Tibial nerve (tissue), 4 donors: ENCODE measurements around the gene APOC3. TPM values are rescaled to one million over a fixed set of nuclear protein-coding genes. Genes with fewer than 3 reads are reported as not detected.
A peak's percentile ranks its signal among the peaks of the same experiment; 100 is the strongest.

Source experiments
- DNase-seq, 2 donors: peaks; one replicate each; pipeline ENCODE4 v3.0.0-alpha.2; 2019; ENCODE audit warnings: low spot score in 2 of 2
- H3K27ac ChIP-seq, 4 donors: fragments of 200-600 bp; sonication (generic) in 3 of 4; one replicate each; pipeline ENCODE4 v1.5.1; 2017 to 2019; ENCODE audit warnings: mild to moderate bottlenecking in 1 of 4
- H3K27me3 ChIP-seq, 2 donors: fragments of 200-600 bp; sonication (generic) in 1 of 2; one replicate each; pipeline versions ENCODE4 v1.5.1 to v1.6.0; 2017 to 2019
- H3K36me3 ChIP-seq, 3 donors: fragments of 200-600 bp; sonication (generic); one replicate each; pipeline ENCODE4 v1.5.1; 2018 to 2019
- H3K4me1 ChIP-seq, 4 donors: fragments of 200-600 bp; sonication (generic) in 3 of 4; one replicate each; pipeline ENCODE4 v1.5.1; 2017 to 2019
- H3K4me3 ChIP-seq, 4 donors: fragments of 200-600 bp; sonication (generic) in 3 of 4; one replicate each; pipeline ENCODE4 v1.5.1; 2017 to 2019; ENCODE audit warnings: mild to moderate bottlenecking in 1 of 4, moderate library complexity in 1 of 4
- H3K9me3 ChIP-seq, 4 donors: fragments of 200-600 bp; sonication (generic) in 3 of 4; one replicate each; pipeline ENCODE4 v1.5.1; 2017 to 2019
- EP300 ChIP-seq, 2 donors: sonication (generic); formaldehyde crosslinking; IDR thresholded peaks; one replicate each; pipeline ENCODE4 v1.6.1; 2017; ENCODE audit warnings: antibody characterized with exemption in 2 of 2, mild to moderate bottlenecking in 1 of 2
- POLR2A ChIP-seq, 2 donors: fragments of 450-650 bp; IDR thresholded peaks; one replicate each; pipeline ENCODE4 v1.6.1; 2017; ENCODE audit warnings: antibody characterized with exemption in 2 of 2, mild to moderate bottlenecking in 2 of 2, moderate library complexity in 2 of 2
- WGBS, 2 donors: methylation state at CpG; one replicate each; pipeline ENCODE4 v1.1.5; 2018; 5-methylcytosine and 5-hydroxymethylcytosine counted together
- total RNA-seq, 4 donors: library from RNA; depleted of rRNA; stranded (reverse); fragments of >200 nt; gene quantifications; one replicate each; pipeline ENCODE4 v1.1.0, GENCODE V29; 2016
- TF ChIP-seq, protein P1 (sequence below), 5 experiments: fragments of 200-600 bp in 3 of 5; fragments of 450-650 bp in 2 of 5; sonication (generic) in 3 of 5; IDR thresholded peaks; one replicate each; pipeline ENCODE4 v1.5.1; 2016 to 2019; ENCODE audit warnings: antibody characterized with exemption in 5 of 5, mild to moderate bottlenecking in 3 of 5, moderate library complexity in 2 of 5

APOC3 gene
- total RNA-seq, 4 donors from 2014 or later: not detected

DNA sequence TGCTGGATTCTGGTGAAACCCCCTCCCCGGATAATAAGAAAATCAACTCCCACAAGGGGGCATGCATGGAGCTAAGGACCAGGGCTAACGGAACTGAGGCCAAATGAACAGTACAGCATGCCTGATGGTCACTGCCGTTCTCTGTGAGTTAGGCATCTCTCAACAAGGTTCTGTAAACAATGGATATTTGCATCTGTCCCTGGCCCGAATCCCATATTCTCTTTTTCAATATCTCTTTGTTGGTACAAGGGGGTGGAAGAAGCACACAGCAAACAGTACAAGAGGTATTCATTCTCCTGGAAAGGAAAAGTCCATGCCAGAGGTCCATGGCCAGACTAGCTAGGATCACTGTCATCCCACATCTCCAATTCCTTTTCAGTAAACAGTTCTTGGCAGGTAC lies 39.9 kb downstream of the APOC3 start:
- peaks cover 0 to 4% (median 0%) of the 10 kb centered on the region in 4 donors for H3K4me1 ChIP-seq
- no peak overlapping the region for H3K27ac ChIP-seq
- 58 to 67% methylated on average over 4 of the region's 4 CpGs for WGBS, 2 donors
- no peaks in the 10 kb centered on the region for H3K9me3 ChIP-seq
- no peaks in the 10 kb centered on the region for H3K27me3 ChIP-seq
- no peak overlapping the region for H3K4me3 ChIP-seq
- TF ChIP-seq, protein P1, sequence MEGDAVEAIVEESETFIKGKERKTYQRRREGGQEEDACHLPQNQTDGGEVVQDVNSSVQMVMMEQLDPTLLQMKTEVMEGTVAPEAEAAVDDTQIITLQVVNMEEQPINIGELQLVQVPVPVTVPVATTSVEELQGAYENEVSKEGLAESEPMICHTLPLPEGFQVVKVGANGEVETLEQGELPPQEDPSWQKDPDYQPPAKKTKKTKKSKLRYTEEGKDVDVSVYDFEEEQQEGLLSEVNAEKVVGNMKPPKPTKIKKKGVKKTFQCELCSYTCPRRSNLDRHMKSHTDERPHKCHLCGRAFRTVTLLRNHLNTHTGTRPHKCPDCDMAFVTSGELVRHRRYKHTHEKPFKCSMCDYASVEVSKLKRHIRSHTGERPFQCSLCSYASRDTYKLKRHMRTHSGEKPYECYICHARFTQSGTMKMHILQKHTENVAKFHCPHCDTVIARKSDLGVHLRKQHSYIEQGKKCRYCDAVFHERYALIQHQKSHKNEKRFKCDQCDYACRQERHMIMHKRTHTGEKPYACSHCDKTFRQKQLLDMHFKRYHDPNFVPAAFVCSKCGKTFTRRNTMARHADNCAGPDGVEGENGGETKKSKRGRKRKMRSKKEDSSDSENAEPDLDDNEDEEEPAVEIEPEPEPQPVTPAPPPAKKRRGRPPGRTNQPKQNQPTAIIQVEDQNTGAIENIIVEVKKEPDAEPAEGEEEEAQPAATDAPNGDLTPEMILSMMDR (IDR thresholded peaks at IDR 0.05): no peak
- TF ChIP-seq POLR2A (IDR thresholded peaks at IDR 0.05) (no peak), EP300 (IDR thresholded peaks at IDR 0.05) (no peak)
- H3K36me3 ChIP-seq: peaks cover 0 to 99% (median 19%) of the 10 kb centered on the region in 3 donors
- DNase-seq: no peak

DNA sequence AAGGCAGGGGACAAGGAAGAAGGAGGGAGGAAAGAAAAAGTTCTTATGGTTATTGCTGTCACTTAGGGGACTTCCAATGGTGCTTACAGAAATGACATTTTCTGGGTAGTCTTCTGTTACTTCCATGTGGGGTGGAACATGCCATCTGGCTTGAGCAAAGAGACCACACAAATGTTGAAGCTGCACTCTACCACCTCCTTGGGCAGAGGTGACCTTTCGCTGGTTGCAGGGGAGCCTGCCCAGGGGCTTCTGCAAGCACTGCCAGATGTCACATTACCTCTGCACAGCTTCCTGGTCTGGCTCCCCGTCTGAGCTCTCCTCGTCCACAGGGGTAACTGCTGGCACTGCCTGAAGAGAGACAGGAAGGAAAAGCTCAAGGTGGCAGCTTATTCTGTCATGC lies 40.3 kb downstream of the APOC3 start:
- H3K36me3 ChIP-seq: peaks cover 0 to 100% (median 16%) of the 10 kb centered on the region in 3 donors
- peaks cover 0 to 4% (median 0%) of the 10 kb centered on the region in 4 donors for H3K4me1 ChIP-seq
- H3K9me3 ChIP-seq: no peaks in the 10 kb centered on the region
- no peak overlapping the region for H3K27ac ChIP-seq
- H3K4me3 ChIP-seq: no peak overlapping the region
- 80 to 84% methylated on average over 3 of the region's 3 CpGs for WGBS, 2 donors
- DNase-seq: no peak
- TF ChIP-seq, protein P1 (IDR thresholded peaks at IDR 0.05): no peak
- H3K27me3 ChIP-seq: no peaks in the 10 kb centered on the region

DNA sequence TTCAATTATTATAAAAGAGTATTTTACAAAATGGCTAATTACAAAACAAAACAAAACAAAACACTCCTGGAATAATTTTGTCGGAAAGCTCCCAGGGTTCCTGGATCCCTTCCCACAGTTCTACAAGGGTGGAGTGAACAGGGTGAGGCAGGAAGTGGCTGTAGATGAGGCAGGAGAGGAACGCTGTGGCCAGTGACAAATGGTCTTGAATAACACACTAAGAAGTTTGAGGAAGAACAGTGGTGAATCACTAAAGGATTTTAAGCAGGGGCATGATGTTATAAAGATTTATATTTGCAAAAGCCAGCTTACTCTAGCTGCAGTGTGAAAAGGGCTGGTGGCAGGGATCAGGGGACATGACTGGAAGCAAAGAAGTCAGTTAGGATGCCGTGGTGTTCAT lies 41.5 kb downstream of the APOC3 start:
- TF ChIP-seq, protein P1 (IDR thresholded peaks at IDR 0.05): no peak
- TF ChIP-seq POLR2A (IDR thresholded peaks at IDR 0.05) (no peak), EP300 (IDR thresholded peaks at IDR 0.05) (peak in 1 of 2 donors; percentile 10)
- no peak for DNase-seq
- Histone ChIP-seq H3K4me3 (no peak overlapping the region), H3K27me3 (no peaks in the 10 kb centered on the region), H3K27ac (peak overlapping the region in 2 of 4 donors; percentile 46 to 65), H3K9me3 (no peaks in the 10 kb centered on the region), H3K4me1 (peaks cover 0 to 4% (median 0%) of the 10 kb centered on the region in 4 donors), H3K36me3 (peaks cover 0 to 100% (median 8%) of the 10 kb centered on the region in 3 donors)
- 53 to 56% methylated on average over 3 of the region's 3 CpGs for WGBS, 2 donors

DNA sequence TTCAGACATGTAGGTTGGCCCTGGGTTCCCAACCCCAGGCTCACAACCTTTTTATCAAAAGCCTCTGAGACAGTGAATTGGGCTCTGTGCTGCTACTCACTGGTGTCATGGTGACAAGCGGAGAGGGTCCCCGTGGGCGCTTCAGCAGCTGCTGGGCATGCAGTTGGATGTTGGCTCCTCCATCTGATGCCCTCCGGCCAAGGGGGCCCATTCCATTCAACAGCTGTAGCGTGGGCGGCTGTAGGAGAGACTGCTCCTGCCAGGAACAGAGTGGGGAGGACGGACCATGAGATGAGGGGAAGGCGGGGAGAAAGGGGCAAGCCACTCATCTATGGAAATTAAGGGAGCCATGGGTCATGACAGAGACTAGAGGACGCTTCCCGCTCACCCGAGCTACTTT lies 43.7 kb downstream of the APOC3 start:
- peaks cover 0 to 4% (median 0%) of the 10 kb centered on the region in 4 donors for H3K4me1 ChIP-seq
- TF ChIP-seq POLR2A (IDR thresholded peaks at IDR 0.05) (no peak), EP300 (IDR thresholded peaks at IDR 0.05) (no peak)
- TF ChIP-seq, protein P1 (IDR thresholded peaks at IDR 0.05): no peak
- no peak overlapping the region for H3K27ac ChIP-seq
- WGBS, 2 donors: 81 to 84% methylated on average over 10 to 11 of the region's 11 CpGs
- no peak overlapping the region for H3K4me3 ChIP-seq
- no peak for DNase-seq
- H3K27me3 ChIP-seq: no peaks in the 10 kb centered on the region
- peaks cover 0 to 87% (median 8%) of the 10 kb centered on the region in 3 donors for H3K36me3 ChIP-seq
- H3K9me3 ChIP-seq: no peaks in the 10 kb centered on the region

DNA sequence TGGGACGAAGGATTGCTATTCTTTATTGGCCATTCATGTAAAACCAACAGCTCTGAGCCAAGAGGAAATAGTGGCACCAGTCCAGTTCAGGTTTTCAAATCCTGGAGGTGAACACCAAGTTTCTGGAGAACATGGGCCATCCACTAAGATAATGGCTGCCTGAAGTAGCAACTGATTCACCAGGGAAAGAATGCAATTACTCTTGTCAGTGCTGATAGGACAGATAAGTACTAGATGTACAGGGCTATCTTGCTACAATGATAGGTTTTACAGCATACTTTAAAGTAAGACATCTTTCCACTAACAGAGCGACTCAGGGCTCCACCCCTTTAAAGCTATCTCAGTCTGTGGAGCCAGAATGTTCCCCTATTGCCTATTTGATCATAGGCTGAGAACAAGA lies 44.5 kb downstream of the APOC3 start:
- Histone ChIP-seq H3K4me3 (no peak overlapping the region), H3K27ac (no peak overlapping the region), H3K36me3 (peaks cover 0 to 79% (median 8%) of the 10 kb centered on the region in 3 donors), H3K4me1 (peaks cover 0 to 4% (median 0%) of the 10 kb centered on the region in 4 donors), H3K9me3 (no peaks in the 10 kb centered on the region), H3K27me3 (no peaks in the 10 kb centered on the region)
- TF ChIP-seq EP300 (IDR thresholded peaks at IDR 0.05) (no peak), POLR2A (IDR thresholded peaks at IDR 0.05) (no peak)
- TF ChIP-seq, protein P1 (IDR thresholded peaks at IDR 0.05): no peak
- no peak for DNase-seq
- WGBS, 2 donors: 79 to 81% methylated on average over 2 of the region's 2 CpGs
